Fibroblast of pulmonary artery (primary cell): ENCODE measurements around the gene MGMT.

Source experiments
- DNase-seq: peaks from one replicate; pipeline ENCODE4 v3.0.0-alpha.2; 2010; ENCODE audit warnings: low read depth
- H3K4me3 ChIP-seq: replicated peaks from 2 replicates; pipeline ENCODE4 v1.5.1; 2011; ENCODE audit warnings: low read depth, mild to moderate bottlenecking, control low read depth, low read length, moderate library complexity
- TF ChIP-seq, protein P1 (sequence below): IDR thresholded peaks from 2 replicates; pipeline ENCODE4 v1.5.1; 2011; ENCODE audit warnings: mild to moderate bottlenecking, control low read depth, low read length, inconsistent platforms; ENCODE audit errors: missing control alignments

The MGMT gene

GRCh38 chr10:129568583-129569344 is 101.7 kb downstream of the MGMT start:
- no peak for DNase-seq
- no peak overlapping the region for H3K4me3 ChIP-seq
- TF ChIP-seq, protein P1, sequence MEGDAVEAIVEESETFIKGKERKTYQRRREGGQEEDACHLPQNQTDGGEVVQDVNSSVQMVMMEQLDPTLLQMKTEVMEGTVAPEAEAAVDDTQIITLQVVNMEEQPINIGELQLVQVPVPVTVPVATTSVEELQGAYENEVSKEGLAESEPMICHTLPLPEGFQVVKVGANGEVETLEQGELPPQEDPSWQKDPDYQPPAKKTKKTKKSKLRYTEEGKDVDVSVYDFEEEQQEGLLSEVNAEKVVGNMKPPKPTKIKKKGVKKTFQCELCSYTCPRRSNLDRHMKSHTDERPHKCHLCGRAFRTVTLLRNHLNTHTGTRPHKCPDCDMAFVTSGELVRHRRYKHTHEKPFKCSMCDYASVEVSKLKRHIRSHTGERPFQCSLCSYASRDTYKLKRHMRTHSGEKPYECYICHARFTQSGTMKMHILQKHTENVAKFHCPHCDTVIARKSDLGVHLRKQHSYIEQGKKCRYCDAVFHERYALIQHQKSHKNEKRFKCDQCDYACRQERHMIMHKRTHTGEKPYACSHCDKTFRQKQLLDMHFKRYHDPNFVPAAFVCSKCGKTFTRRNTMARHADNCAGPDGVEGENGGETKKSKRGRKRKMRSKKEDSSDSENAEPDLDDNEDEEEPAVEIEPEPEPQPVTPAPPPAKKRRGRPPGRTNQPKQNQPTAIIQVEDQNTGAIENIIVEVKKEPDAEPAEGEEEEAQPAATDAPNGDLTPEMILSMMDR, result no peak

DNA sequence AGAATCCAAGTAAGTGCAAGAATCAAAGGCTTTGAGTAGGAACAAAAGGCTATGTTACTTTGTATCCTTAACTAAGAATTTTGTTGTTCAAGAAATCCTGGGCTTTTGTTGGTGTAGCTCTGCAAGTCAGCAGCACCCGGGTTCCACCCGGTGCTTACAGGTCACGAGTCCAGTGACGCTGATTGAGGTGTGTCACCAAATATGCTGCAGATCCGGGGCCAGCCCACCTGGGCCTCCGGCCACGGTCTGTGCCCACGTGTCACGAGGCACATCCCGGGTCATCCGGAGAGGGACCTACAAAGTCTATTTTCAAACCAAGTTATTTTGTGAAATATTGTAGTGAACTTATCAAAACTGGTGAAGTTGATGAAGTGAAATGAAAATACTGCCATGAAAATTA is 103.1 kb downstream of the MGMT start:
- TF ChIP-seq, protein P1, result no peak
- H3K4me3 ChIP-seq, result no peak overlapping the region
- no peak for DNase-seq

DNA sequence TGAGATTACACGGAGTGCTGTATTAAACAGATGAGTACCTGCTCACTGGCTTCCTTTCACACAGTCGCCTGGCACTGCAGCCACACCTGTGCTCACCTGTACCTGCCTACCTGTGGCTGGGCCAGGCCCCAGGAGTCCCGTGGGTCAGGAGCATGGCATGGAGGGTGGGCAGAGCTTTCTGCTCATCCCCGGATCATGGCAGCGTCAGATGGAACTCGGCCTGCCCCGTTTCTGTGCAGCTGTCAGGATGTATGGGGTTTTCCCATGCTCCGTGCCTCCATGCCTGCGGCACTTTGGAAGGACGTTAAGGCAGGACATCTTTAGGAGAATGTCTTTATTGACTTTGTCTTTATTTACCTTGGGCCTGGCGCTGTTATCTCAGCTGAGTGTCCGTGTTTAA is 112.2 kb downstream of the MGMT start:
- no peak for DNase-seq
- no peak overlapping the region for H3K4me3 ChIP-seq
- TF ChIP-seq, protein P1, result no peak

DNA sequence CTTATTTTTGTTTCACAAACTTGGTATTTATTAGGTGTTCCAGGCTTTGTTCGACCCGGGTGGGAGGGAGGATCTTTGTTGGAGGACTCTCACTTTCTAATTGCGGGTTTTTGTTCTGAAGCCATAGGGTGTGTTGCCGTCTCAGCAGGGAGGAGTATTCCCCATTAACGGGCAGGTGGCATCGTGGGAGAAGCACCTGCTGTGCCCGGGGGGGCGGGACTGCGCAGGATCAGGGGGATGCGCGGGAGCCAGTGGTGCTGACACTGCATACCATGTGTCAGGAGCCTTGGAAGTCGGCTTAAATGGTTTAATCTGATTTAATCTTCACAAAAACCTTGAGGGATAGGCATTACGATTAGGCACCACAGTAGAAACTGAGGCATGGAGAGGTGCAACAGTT is 113.0 kb downstream of the MGMT start:
- H3K4me3 ChIP-seq, result no peak overlapping the region
- TF ChIP-seq, protein P1, result no peak
- no peak for DNase-seq

GRCh38 chr10:129580901-129581300 is 113.9 kb downstream of the MGMT start:
- no peak overlapping the region for H3K4me3 ChIP-seq
- TF ChIP-seq, protein P1, result no peak
- no peak for DNase-seq

DNA sequence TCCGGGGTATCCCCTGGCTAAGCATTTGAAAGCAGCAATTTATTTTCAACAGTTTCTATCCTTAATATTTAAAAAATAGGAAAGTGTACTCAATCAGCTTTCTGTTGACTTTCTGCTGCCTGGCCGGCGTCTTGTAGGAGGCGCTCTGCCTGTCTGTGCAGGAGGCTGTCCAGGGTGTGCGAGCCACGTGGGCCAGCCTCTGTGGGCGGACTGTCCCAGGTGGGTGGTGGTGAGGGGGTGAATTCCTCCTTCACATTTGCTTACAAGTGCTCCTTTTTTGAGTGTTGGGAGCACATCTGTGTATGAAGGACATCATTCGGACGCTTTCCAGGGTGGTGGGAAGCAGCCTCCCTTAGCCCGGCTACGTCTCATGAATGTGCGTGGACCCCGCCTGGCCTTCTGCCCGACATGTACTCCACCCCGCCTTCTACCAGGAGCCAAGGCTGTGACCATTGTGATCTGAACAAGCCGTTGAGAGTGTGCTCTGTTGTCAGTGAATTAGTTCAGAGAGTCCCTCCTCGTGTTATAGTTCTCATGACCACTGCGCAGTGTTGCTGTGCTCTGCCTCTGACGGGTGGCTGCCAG is 114.9 kb downstream of the MGMT start:
- no peak overlapping the region for H3K4me3 ChIP-seq
- no peak for DNase-seq
- TF ChIP-seq, protein P1, result no peak

- TF ChIP-seq, protein P1, result no peak
- no peak for DNase-seq
These were observed 116.8 kb downstream of the MGMT start for GRCh38 chr10:129583831-129584230.

More at GRCh38 chr10:129583831-129584230, 116.8 kb downstream of the MGMT start:
- no peak overlapping the region for H3K4me3 ChIP-seq
